Measurements from ENCODE around the gene VDAC1.

- no peak for TF ChIP-seq CTCF (IDR thresholded peaks at IDR 0.05)
- no peak for TF ChIP-seq EP300 (IDR thresholded peaks at IDR 0.05)
Observed at GRCh38 chr5:134041570-134042411, 37.0 kb upstream of the VDAC1 start.
